VCaP (cell line): ENCODE results near the gene MPC1.

Experiments
- H3K27ac ChIP-seq: fragments of 450-650 bp; 2 replicates; pipeline ENCODE4 v1.5.1; 2017
- TF ChIP-seq, protein P1 (sequence below): fragments of 450-650 bp; conservative IDR thresholded peaks from 2 replicates; pipeline ENCODE4 v1.5.1; 2017; ENCODE audit warnings: mild to moderate bottlenecking, moderate library complexity

Gene MPC1

DNA sequence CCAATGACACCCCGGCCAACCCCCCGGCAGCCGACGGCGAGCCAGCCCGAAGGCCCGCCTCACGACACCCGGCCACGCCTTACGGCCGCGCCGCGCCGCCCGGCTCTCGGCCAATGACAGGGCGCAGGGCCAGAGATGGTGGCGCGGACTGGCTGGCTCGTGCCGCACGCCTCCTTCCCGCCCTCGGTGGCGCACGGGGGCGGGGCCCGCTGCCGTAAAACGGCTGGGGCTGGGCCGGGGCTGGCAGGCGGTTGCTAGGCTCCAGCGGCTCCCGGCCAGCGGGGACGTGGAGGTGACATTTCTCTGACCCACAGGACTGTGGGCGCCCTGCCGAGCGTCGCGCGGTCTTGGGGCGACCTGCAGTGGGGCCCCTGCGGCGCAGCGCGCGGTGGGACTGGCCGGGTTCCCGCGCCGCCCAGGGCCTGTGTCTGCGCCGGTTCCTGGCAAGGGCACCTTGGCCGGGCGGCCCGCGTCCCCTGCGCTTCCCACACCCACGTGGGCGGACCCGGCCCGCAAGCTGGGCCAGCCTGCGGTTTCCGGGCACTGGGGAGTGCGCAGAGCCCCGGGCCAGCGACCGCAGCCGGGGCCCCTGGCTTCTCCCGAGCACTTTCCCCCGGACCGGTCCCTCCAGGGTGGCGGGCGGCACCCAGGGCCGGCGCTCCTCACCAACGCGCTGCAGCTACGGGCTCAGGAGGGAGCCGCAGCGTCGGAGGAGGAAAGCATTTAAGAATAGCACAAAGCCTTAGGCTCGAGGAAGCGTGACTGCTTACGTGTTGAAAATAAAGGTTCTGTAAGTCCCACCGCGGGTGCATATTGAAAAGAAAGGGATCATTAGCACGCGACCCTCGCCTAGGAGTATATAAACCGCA lies at the start of gene MPC1:
TSS of gene MPC1 (minus strand) at position 8 of the 869 bp plus-strand sequence. CDS start 64 bp downstream, outside the sequence.
- peak within 1 kb of the TSS; percentile 91 for H3K27ac ChIP-seq
- TF ChIP-seq, protein P1, sequence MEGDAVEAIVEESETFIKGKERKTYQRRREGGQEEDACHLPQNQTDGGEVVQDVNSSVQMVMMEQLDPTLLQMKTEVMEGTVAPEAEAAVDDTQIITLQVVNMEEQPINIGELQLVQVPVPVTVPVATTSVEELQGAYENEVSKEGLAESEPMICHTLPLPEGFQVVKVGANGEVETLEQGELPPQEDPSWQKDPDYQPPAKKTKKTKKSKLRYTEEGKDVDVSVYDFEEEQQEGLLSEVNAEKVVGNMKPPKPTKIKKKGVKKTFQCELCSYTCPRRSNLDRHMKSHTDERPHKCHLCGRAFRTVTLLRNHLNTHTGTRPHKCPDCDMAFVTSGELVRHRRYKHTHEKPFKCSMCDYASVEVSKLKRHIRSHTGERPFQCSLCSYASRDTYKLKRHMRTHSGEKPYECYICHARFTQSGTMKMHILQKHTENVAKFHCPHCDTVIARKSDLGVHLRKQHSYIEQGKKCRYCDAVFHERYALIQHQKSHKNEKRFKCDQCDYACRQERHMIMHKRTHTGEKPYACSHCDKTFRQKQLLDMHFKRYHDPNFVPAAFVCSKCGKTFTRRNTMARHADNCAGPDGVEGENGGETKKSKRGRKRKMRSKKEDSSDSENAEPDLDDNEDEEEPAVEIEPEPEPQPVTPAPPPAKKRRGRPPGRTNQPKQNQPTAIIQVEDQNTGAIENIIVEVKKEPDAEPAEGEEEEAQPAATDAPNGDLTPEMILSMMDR: no peak

DNA sequence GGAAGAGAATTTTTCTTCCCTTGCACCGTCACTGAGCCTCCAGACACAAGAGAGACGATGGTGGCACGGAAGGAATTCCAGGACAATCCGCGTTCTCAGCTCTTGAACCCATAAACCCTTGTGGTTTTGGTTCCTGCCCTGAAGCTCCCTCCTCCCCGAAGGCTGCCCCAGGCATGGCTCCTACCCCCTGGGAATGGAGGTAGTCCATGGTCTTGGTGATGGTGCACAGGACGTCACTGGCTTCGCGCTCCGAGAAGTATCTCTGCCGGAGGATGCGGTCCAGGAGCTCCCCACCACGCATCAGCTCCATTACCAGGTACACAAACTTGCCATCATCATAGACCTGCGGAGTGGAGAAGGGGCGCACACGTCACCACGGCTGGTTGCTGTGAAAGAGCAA lies 47.5 kb upstream of the MPC1 start:
- H3K27ac ChIP-seq: no peak overlapping the region
- TF ChIP-seq, protein P1: no peak

DNA sequence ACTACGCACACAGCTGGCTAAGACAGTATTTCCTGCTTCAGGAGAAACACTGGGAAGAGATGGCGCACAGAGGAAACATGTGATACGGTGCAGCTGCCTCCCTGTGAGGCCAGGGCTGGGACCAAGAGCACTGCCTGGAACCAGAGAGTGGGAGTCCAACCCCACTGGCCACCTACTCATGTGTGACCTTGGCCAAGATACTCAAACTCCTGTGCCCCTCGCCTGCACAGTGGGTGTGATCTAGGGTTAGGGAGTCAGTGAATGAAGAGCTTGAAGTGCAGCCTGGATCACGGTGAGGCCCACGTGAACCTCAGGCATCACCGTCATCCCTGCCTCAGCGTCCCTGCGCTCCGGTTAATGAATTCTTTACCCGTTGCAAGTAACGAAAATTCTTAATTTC lies 41.7 kb upstream of the MPC1 start:
- TF ChIP-seq, protein P1: no peak
- H3K27ac ChIP-seq: no peak overlapping the region

DNA sequence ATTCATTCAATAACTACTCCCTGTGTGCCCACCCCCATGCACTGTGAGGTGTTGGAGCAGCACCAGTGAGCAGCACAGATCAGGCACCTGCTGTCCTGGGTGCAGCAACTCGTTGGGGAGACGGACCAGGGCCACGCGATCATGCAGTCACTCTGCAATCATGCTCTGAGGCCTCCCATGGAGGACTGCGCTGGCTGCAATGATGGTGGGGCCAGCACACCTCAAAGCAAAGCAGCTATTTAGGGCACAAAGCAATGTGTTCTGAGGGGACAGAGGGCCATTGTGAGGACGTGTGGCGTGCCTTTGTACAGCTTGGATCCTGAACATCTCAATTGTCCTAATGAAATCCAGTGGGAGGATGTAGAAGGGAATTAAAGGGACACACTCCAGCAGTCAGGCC lies 41.0 kb upstream of the MPC1 start:
- TF ChIP-seq, protein P1: no peak
- H3K27ac ChIP-seq: no peak overlapping the region

DNA sequence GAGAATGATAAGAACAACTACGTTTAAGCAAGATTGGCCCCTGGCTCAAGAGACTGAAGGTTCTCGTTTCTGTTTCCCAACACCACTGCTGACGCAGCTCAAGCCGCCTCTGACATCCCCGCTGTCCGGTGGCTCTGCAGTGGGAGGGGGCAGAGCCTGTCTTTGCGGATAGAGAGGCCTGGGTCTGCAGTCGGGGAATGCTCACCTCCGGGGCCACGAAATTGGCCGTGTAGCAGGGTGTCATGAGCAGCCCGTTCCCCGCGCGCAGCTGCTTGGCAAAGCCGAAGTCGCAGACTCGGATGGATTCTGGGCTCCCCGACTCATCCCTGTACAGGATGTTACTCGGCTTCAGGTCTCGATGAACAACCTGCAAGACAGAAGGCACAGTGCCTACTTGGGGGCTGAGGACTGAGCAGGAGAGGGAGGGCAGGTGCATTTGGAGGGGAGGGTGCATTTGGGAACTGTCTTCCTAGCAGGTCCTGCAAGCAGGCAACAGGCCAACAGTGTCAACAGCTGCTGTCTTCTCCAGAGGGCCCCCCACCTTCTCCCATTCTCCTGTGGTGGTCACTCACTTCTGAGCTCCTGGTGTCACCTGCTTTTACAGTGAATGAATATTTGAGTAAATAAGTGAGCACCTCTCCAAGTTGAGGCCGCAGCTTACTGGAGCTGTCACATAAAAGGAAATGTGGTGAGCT lies 40.5 kb upstream of the MPC1 start:
- no peak overlapping the region for H3K27ac ChIP-seq
- TF ChIP-seq, protein P1: no peak

DNA sequence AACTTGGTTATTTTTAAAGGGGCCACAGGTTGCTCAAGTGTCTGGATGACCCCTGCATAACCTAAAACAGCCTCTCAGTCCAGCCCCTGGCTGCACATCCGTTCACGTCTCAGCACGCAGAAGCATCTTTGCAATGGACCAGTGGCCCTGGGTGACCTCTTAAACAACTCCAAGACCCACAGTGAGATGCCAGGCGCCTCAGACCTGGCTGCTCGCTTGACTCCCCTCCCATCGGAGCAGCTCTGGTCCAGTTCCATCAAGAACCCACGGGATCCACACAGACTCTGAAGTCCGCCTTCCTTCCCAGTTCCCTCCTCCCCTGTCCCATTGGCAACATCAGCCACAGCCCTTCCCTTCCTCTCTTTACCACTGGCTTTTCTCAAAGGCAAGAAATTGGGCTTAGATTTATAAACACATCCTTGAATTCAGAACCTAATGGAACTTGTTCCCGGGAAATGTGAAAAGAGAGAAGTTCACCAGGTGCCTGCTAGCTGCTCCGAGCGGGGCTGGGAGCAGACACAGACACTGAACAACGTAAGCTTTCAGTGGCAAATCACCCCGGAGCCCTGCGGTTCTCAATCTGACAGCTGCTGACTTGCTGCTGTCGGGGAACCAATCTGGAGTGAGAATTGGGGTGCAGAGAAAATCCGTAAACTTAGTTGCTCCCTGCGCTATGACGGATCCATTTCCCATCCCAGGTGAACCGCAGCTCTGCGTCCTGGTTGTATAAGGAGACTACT lies 39.6 kb upstream of the MPC1 start:
- H3K27ac ChIP-seq: no peak overlapping the region
- TF ChIP-seq, protein P1: no peak

DNA sequence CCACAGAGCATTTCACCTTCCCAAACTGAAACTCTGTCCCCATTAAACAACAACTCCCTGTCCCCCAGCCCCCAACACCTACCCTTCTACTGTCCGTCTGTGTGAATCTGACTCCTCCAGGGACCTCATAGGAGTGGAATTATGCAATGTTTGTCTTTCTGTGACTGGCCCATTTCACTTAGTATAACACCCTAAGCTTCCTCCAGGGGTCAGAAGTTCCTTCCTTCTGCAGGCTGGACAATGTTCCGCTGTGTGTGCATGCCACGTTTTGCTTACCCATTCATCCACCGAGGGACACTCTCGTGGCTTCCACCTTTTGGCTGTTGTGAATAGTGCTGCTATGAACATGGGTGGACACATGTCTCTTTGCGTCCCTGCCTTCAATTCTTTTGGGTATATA lies 37.6 kb upstream of the MPC1 start:
- TF ChIP-seq, protein P1: peak; percentile 20; the same call in 1 of the 2 replicates
- no peak overlapping the region for H3K27ac ChIP-seq
